CD4-positive, alpha-beta memory T cell (primary cell): ENCODE data around the gene SYNDIG1L. TPM values are rescaled to one million over a fixed set of nuclear protein-coding genes. Genes with fewer than 3 reads are reported as not detected.
A peak's percentile ranks its signal among the peaks of the same experiment; 100 is the strongest.

ENCODE experiments used
- CTCF ChIA-PET: fragments of 350-600 bp; sonication (Branson Sonifier 250); formaldehyde crosslinking; loops from one replicate; lab custom pipeline; 2021; ENCODE audit warnings: inconsistent platforms; ENCODE audit not compliant: partially characterized antibody; lab: Charles Lee
- POLR2A ChIA-PET: fragments of 350-600 bp; sonication (Branson Sonifier 250); formaldehyde crosslinking; loops from one replicate; lab custom pipeline; 2021; ENCODE audit not compliant: partially characterized antibody; lab: Charles Lee
- DNase-seq, 5 donors: peaks; one replicate each; pipeline versions ENCODE4 v3.0.0 to v3.0.0-alpha.2; 2020 to 2022; ENCODE audit warnings: mixed read lengths in 1 of 5
- H3K27ac ChIP-seq: one replicate; pipeline ENCODE4 v1.7.0; 2013; ENCODE audit warnings: low read depth, low read length
- H3K27me3 ChIP-seq: 2 replicates; pipeline ENCODE4 v1.7.0; 2013; ENCODE audit warnings: mild to moderate bottlenecking, low read length, moderate library complexity; ENCODE audit not compliant: insufficient read depth
- H3K36me3 ChIP-seq: 2 replicates; pipeline ENCODE4 v1.7.0; 2013; ENCODE audit warnings: mild to moderate bottlenecking, low read length, moderate library complexity; ENCODE audit not compliant: insufficient read depth
- H3K4me1 ChIP-seq: 2 replicates; pipeline ENCODE4 v1.7.0; 2013; ENCODE audit warnings: mild to moderate bottlenecking, low read length, moderate library complexity; ENCODE audit not compliant: insufficient read depth
- H3K4me3 ChIP-seq, 2 donors: one replicate each; pipeline ENCODE4 v1.7.0; 2013; ENCODE audit warnings: low read length in 2 of 2, mild to moderate bottlenecking in 1 of 2
- H3K9me3 ChIP-seq, 2 donors: one replicate each; pipeline ENCODE4 v1.7.0; 2013; ENCODE audit warnings: low read length in 2 of 2, control low read depth in 1 of 2; ENCODE audit not compliant: control insufficient read depth in 1 of 2
- H3K27ac Mint-ChIP-seq, 7 donors: one replicate each; pipeline ENCODE4 v1.8.0; 2020 to 2021; ENCODE audit warnings: mixed read lengths in 7 of 7, mild to moderate bottlenecking in 6 of 7, inconsistent platforms in 3 of 7, moderate library complexity in 3 of 7
- H3K27me3 Mint-ChIP-seq, 2 donors: one replicate each; pipeline ENCODE4 v1.8.0; 2020 to 2021; ENCODE audit warnings: mixed read lengths in 2 of 2
- H3K36me3 Mint-ChIP-seq, 2 donors: one replicate each; pipeline ENCODE4 v1.8.0; 2020 to 2021; ENCODE audit warnings: mixed read lengths in 2 of 2, inconsistent platforms in 1 of 2, mild to moderate bottlenecking in 1 of 2
- H3K4me1 Mint-ChIP-seq, 4 donors: one replicate each; pipeline ENCODE4 v1.8.0; 2020 to 2021; ENCODE audit warnings: mixed read lengths in 4 of 4, mild to moderate bottlenecking in 1 of 4
- H3K4me3 Mint-ChIP-seq, 8 donors: one replicate each; pipeline ENCODE4 v1.8.0; 2020 to 2021; ENCODE audit warnings: mixed read lengths in 8 of 8, mild to moderate bottlenecking in 7 of 8, moderate library complexity in 6 of 8, inconsistent platforms in 3 of 8
- H3K9me3 Mint-ChIP-seq, 8 donors: one replicate each; pipeline ENCODE4 v1.8.0; 2020 to 2021; ENCODE audit warnings: mixed read lengths in 8 of 8, mild to moderate bottlenecking in 5 of 8, inconsistent platforms in 3 of 8, moderate library complexity in 1 of 8
- intact Hi-C: fragments of 100-400 bp; cut with micrococcal nuclease; formaldehyde crosslinking; loops from one replicate; pipeline ENCODE4 v1.15.1; 2023
- polyA plus RNA-seq, 2 donors: library from polyadenylated mRNA; unstranded; fragments of 300-500 nt; fragmentation: Illumina TruSeq; gene quantifications; one replicate each; pipeline ENCODE4 v1.2.3, GENCODE V29; 2021
- total RNA-seq, 2 experiments: library from RNA; stranded (reverse); gene quantifications; one replicate each; pipeline ENCODE4 v1.2.3, GENCODE V29; 2021

The SYNDIG1L gene
- total and polyA plus RNA-seq, 4 experiments from 2014 or later, result not detected

- ChIA-PET POLR2A (no interaction called here), CTCF (no interaction called here)
- H3K27me3 ChIP-seq, result peaks cover 7% of the 10 kb centered on the region
- H3K9me3 Mint-ChIP-seq, result peaks cover 0 to 3% (median 0%) of the 10 kb centered on the region in 8 donors
- no peaks in the 10 kb centered on the region for H3K36me3 ChIP-seq
- H3K4me3 ChIP-seq, result no peak overlapping the region
- H3K9me3 ChIP-seq, result no peaks in the 10 kb centered on the region
- H3K36me3 Mint-ChIP-seq, result no peaks in the 10 kb centered on the region
- peaks cover 0 to 3% (median 2%) of the 10 kb centered on the region in 4 donors for H3K4me1 Mint-ChIP-seq
- DNase-seq, result no peak
- no peak overlapping the region for H3K27ac Mint-ChIP-seq
- H3K27me3 Mint-ChIP-seq, result peaks cover 24 to 31% of the 10 kb centered on the region in 2 donors
- H3K4me1 ChIP-seq, result no peaks in the 10 kb centered on the region
- no peak overlapping the region for H3K27ac ChIP-seq
- H3K4me3 Mint-ChIP-seq, result no peak overlapping the region
- intact Hi-C loops, result no loop called here
Measured at GRCh38 chr14:74429991-74430390, 4.0 kb upstream of the SYNDIG1L start.

- no peaks in the 10 kb centered on the region for H3K4me1 ChIP-seq
- intact Hi-C loops, result no loop called here
- peaks cover 0 to 3% (median 0%) of the 10 kb centered on the region in 8 donors for H3K9me3 Mint-ChIP-seq
- no peak overlapping the region for H3K27ac ChIP-seq
- no peaks in the 10 kb centered on the region for H3K9me3 ChIP-seq
- H3K27me3 ChIP-seq, result peaks cover 12% of the 10 kb centered on the region
- no peaks in the 10 kb centered on the region for H3K36me3 ChIP-seq
- peaks cover 0 to 3% (median 2%) of the 10 kb centered on the region in 4 donors for H3K4me1 Mint-ChIP-seq
- no peak overlapping the region for H3K4me3 ChIP-seq
- POLR2A ChIA-PET, result no interaction called here
- peaks cover 27 to 33% of the 10 kb centered on the region in 2 donors for H3K27me3 Mint-ChIP-seq
- no peak overlapping the region for H3K4me3 Mint-ChIP-seq
- CTCF ChIA-PET, result no interaction called here
- no peak overlapping the region for H3K27ac Mint-ChIP-seq
- H3K36me3 Mint-ChIP-seq, result no peaks in the 10 kb centered on the region
- DNase-seq, result no peak
Measured at GRCh38 chr14:74429221-74429691, 3.2 kb upstream of the SYNDIG1L start.

- no peaks in the 10 kb centered on the region for H3K36me3 ChIP-seq
- Mint-ChIP-seq H3K9me3 (peaks cover 0 to 5% (median 0%) of the 10 kb centered on the region in 8 donors), H3K4me1 (peaks cover 0 to 3% (median 2%) of the 10 kb centered on the region in 4 donors), H3K36me3 (no peaks in the 10 kb centered on the region), H3K4me3 (peak overlapping the region in 1 of 8 donors; percentile 63), H3K27ac (peak overlapping the region in 1 of 7 donors; percentile 59), H3K27me3 (peaks cover 24 to 42% of the 10 kb centered on the region in 2 donors)
- H3K27ac ChIP-seq, result no peak overlapping the region
- no peaks in the 10 kb centered on the region for H3K9me3 ChIP-seq
- no peaks in the 10 kb centered on the region for H3K4me1 ChIP-seq
- DNase-seq, result no peak
- H3K27me3 ChIP-seq, result peaks cover 12% of the 10 kb centered on the region
- ChIA-PET POLR2A (no interaction called here), CTCF (no interaction called here)
- intact Hi-C loops, result no loop called here
- no peak overlapping the region for H3K4me3 ChIP-seq
Measured at GRCh38 chr14:74427651-74428050, 1.6 kb upstream of the SYNDIG1L start.

GRCh38 chr14:74425525-74426201 is 347 bp downstream of the SYNDIG1L start:
- ChIA-PET CTCF (no interaction called here), POLR2A (no interaction called here)
- Mint-ChIP-seq H3K27me3 (peaks cover 28 to 48% of the 10 kb centered on the region in 2 donors), H3K36me3 (no peaks in the 10 kb centered on the region), H3K4me3 (no peak overlapping the region), H3K9me3 (peaks cover 0 to 7% (median 1%) of the 10 kb centered on the region in 8 donors), H3K4me1 (peaks cover 0 to 3% (median 2%) of the 10 kb centered on the region in 4 donors), H3K27ac (no peak overlapping the region)
- H3K27me3 ChIP-seq, result peaks cover 12% of the 10 kb centered on the region
- no peak overlapping the region for H3K27ac ChIP-seq
- no peaks in the 10 kb centered on the region for H3K9me3 ChIP-seq
- DNase-seq, result peak in 4 of 5 donors; percentile 45 to 57 (median 52)
- H3K4me3 ChIP-seq, result no peak overlapping the region
- H3K4me1 ChIP-seq, result no peaks in the 10 kb centered on the region
- no peaks in the 10 kb centered on the region for H3K36me3 ChIP-seq
- intact Hi-C loops, result no loop called here

GRCh38 chr14:74424606-74425005 is 1.4 kb downstream of the SYNDIG1L start:
- Histone ChIP-seq H3K4me3 (no peak overlapping the region), H3K27ac (no peak overlapping the region), H3K4me1 (no peaks in the 10 kb centered on the region), H3K9me3 (no peaks in the 10 kb centered on the region), H3K36me3 (no peaks in the 10 kb centered on the region), H3K27me3 (peaks cover 12% of the 10 kb centered on the region)
- CTCF ChIA-PET, result no interaction called here
- Mint-ChIP-seq H3K4me1 (peaks cover 0 to 3% (median 2%) of the 10 kb centered on the region in 4 donors), H3K4me3 (peak overlapping the region in 1 of 8 donors; percentile 15), H3K27me3 (peaks cover 28 to 50% of the 10 kb centered on the region in 2 donors), H3K36me3 (no peaks in the 10 kb centered on the region), H3K9me3 (peaks cover 0 to 7% (median 2%) of the 10 kb centered on the region in 8 donors), H3K27ac (peak overlapping the region in 1 of 7 donors; percentile 58)
- intact Hi-C loops, result no loop called here
- no peak for DNase-seq
- POLR2A ChIA-PET, result no interaction called here

GRCh38 chr14:74423246-74423645 is 2.8 kb downstream of the SYNDIG1L start:
- no peak for DNase-seq
- no peak overlapping the region for H3K27ac Mint-ChIP-seq
- POLR2A ChIA-PET, result no interaction called here
- intact Hi-C loops, result no loop called here
- no peak overlapping the region for H3K27ac ChIP-seq
- H3K36me3 ChIP-seq, result no peaks in the 10 kb centered on the region
- H3K4me3 ChIP-seq, result no peak overlapping the region
- H3K9me3 Mint-ChIP-seq, result peaks cover 0 to 5% (median 2%) of the 10 kb centered on the region in 8 donors
- H3K4me1 Mint-ChIP-seq, result peaks cover 0 to 3% (median 2%) of the 10 kb centered on the region in 4 donors
- H3K4me3 Mint-ChIP-seq, result no peak overlapping the region
- no peaks in the 10 kb centered on the region for H3K36me3 Mint-ChIP-seq
- H3K27me3 Mint-ChIP-seq, result peaks cover 25 to 42% of the 10 kb centered on the region in 2 donors
- H3K9me3 ChIP-seq, result no peaks in the 10 kb centered on the region
- H3K4me1 ChIP-seq, result no peaks in the 10 kb centered on the region
- CTCF ChIA-PET, result no interaction called here
- H3K27me3 ChIP-seq, result peaks cover 12% of the 10 kb centered on the region

GRCh38 chr14:74421981-74422380 is 4.0 kb downstream of the SYNDIG1L start:
- H3K27ac Mint-ChIP-seq, result no peak overlapping the region
- DNase-seq, result no peak
- H3K4me3 Mint-ChIP-seq, result no peak overlapping the region
- Histone ChIP-seq H3K27ac (no peak overlapping the region), H3K4me3 (no peak overlapping the region), H3K27me3 (peaks cover 12% of the 10 kb centered on the region), H3K4me1 (no peaks in the 10 kb centered on the region), H3K9me3 (no peaks in the 10 kb centered on the region), H3K36me3 (no peaks in the 10 kb centered on the region)
- ChIA-PET CTCF (no interaction called here), POLR2A (no interaction called here)
- H3K4me1 Mint-ChIP-seq, result peaks cover 0 to 3% (median 2%) of the 10 kb centered on the region in 4 donors
- peaks cover 22 to 35% of the 10 kb centered on the region in 2 donors for H3K27me3 Mint-ChIP-seq
- no peaks in the 10 kb centered on the region for H3K36me3 Mint-ChIP-seq
- intact Hi-C loops, result no loop called here
- H3K9me3 Mint-ChIP-seq, result peaks cover 0 to 5% (median 2%) of the 10 kb centered on the region in 8 donors
